HG02852 (cell line): ENCODE data around the gene SUPT3H.

Source experiments
- ATAC-seq: cut with Tn5 transposase; IDR thresholded peaks from one replicate; pipeline ENCODE4 v1.9.1; 2021; ENCODE audit warnings: mild to moderate bottlenecking, moderate library complexity; ENCODE audit not compliant: unreplicated experiment

Gene SUPT3H

GRCh38 chr6:45012687-45013086 is 365.0 kb downstream of the SUPT3H start:
- no peak for ATAC-seq

GRCh38 chr6:45009576-45009975 is 368.2 kb downstream of the SUPT3H start:
- ATAC-seq: no peak

GRCh38 chr6:45006893-45007292 is 370.8 kb downstream of the SUPT3H start:
- ATAC-seq: no peak

GRCh38 chr6:45003961-45004360 is 373.8 kb downstream of the SUPT3H start:
- ATAC-seq: no peak

- no peak for ATAC-seq
These were observed 374.3 kb downstream of the SUPT3H start for GRCh38 chr6:45003387-45003786.

- no peak for ATAC-seq
These were observed 375.2 kb downstream of the SUPT3H start for GRCh38 chr6:45002390-45003105.

- peak; percentile 97 for ATAC-seq
These were observed 376.1 kb downstream of the SUPT3H start for GRCh38 chr6:45001663-45002062.

- ATAC-seq: no peak
These were observed 376.9 kb downstream of the SUPT3H start for GRCh38 chr6:45000833-45001232.

GRCh38 chr6:44999066-44999465 is 378.7 kb downstream of the SUPT3H start:
- peak; percentile 42 for ATAC-seq

- no peak for ATAC-seq
These were observed 382.1 kb downstream of the SUPT3H start for GRCh38 chr6:44995486-44996132.

- ATAC-seq: no peak
These were observed 388.3 kb downstream of the SUPT3H start for GRCh38 chr6:44989391-44989790.

GRCh38 chr6:44985006-44985405 is 392.7 kb downstream of the SUPT3H start:
- ATAC-seq: no peak

- no peak for ATAC-seq
These were observed 394.0 kb downstream of the SUPT3H start for GRCh38 chr6:44983467-44984365.

- ATAC-seq: no peak
These were observed 396.9 kb downstream of the SUPT3H start for GRCh38 chr6:44980841-44981240.

GRCh38 chr6:44976677-44977641 is 400.8 kb downstream of the SUPT3H start:
- peak; percentile 59 for ATAC-seq

- ATAC-seq: no peak
These were observed 403.2 kb downstream of the SUPT3H start for GRCh38 chr6:44974511-44974910.

- no peak for ATAC-seq
These were observed 405.0 kb downstream of the SUPT3H start for GRCh38 chr6:44972709-44973108.

- ATAC-seq: no peak
These were observed 408.1 kb downstream of the SUPT3H start for GRCh38 chr6:44969446-44970185.

- ATAC-seq: no peak
These were observed 410.3 kb downstream of the SUPT3H start for GRCh38 chr6:44967481-44967880.
